ENCODE results near the gene S100G.

S100G gene

DNA sequence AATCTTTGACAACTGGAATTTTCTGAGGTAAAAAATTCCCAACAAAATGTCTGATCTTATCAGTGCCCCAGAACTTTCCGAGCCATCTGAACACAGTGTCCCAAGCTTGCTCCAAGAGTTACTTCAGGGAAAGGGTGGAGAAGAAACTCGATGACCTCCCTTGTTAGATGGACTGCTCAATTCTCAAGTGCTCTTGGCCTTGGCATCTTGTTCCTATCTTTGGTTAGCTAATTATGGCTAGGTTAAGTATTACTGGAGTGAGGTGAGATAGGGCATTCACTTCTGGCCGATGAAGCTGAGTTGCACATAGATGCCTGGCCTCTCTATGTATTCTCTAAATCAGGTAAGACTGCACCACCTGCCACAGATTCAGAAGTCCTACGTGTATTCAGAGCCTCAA is 9.1 kb upstream of the S100G start:
- Histone ChIP-seq H3K9ac (ENCODE audit: low read length) (no peak overlapping the region), H2AFZ (ENCODE audit: insufficient read depth, low read length, poor library complexity) (no peak overlapping the region), H3K36me3 (ENCODE audit: control insufficient read depth in 1 of 2, insufficient read depth in 2 of 2, low read length in 2 of 2) (peaks cover 3 to 9% of the 10 kb centered on the region in 2 experiments), H2AK5ac (ENCODE audit: low read length) (no peak overlapping the region), H3K9me3 (ENCODE audit: insufficient read depth, low read depth, low read length) (no peaks in the 10 kb centered on the region), H4K91ac (ENCODE audit: low read depth, low read length) (no peak overlapping the region), H3K4me1 (ENCODE audit: control insufficient read depth in 1 of 2, insufficient read depth in 2 of 2, low read length in 2 of 2) (no peaks in the 10 kb centered on the region), H3K4ac (ENCODE audit: low read depth, low read length) (no peak overlapping the region), H3K4me2 (ENCODE audit: low read length) (no peak overlapping the region), H3K14ac (ENCODE audit: low read length) (no peak overlapping the region), H3K23ac (ENCODE audit: low read length) (no peak overlapping the region), H3K4me3 (ENCODE audit: low read depth, low read length) (no peak overlapping the region), H3K27ac (ENCODE audit: low read depth, low read length) (no peak overlapping the region), H3K18ac (ENCODE audit: low read length) (no peak overlapping the region), H3K79me1 (ENCODE audit: low read length) (no peaks in the 10 kb centered on the region), H4K12ac (ENCODE audit: low read depth, low read length) (no peak overlapping the region), H4K8ac (ENCODE audit: low read depth, low read length) (no peak overlapping the region), H3K79me2 (ENCODE audit: control insufficient read depth, insufficient read depth, low read length, poor library complexity) (no peaks in the 10 kb centered on the region), H2BK120ac (ENCODE audit: insufficient read depth, low read length, poor library complexity) (no peak overlapping the region), H3K27me3 (ENCODE audit: insufficient read depth, low read length) (no peaks in the 10 kb centered on the region), H2BK5ac (ENCODE audit: low read depth, low read length, poor library complexity) (no peak overlapping the region), H2BK12ac (ENCODE audit: low read length) (no peak overlapping the region)
- no CpG with 5 or more reads among the region's 4 CpGs for WGBS (ENCODE audit: extremely low coverage, insufficient coverage, insufficient read length)
- peak in 1 of 2 donors; percentile 50 for DNase-seq

DNA sequence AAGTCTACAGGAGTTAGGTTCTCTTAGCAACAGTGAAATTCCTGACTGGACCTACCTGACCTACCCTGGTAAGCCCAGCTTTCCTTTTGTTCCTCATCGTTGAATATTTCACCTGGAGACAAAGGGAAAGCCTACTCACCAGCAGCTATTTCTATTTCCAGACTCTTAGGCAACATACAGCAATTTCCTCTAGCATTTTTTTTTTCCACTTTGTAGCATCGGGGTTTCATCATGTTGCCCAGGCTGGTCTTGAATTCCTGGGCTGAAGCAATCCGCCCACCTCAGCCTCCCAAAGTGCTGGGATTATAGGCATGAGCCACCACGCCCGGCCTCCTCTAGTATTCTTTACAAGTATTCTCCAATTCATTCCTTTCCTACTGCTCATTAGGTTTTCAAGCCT is 6.8 kb upstream of the S100G start:
- peak; percentile 59 to 78 for DNase-seq
- Histone ChIP-seq H3K4me3 (ENCODE audit: low read depth, low read length) (no peak overlapping the region), H3K36me3 (ENCODE audit: control insufficient read depth in 1 of 2, insufficient read depth in 2 of 2, low read length in 2 of 2) (peaks cover 3 to 7% of the 10 kb centered on the region in 2 experiments), H3K27me3 (ENCODE audit: insufficient read depth, low read length) (no peaks in the 10 kb centered on the region), H3K79me1 (ENCODE audit: low read length) (no peaks in the 10 kb centered on the region), H3K9me3 (ENCODE audit: insufficient read depth, low read depth, low read length) (no peaks in the 10 kb centered on the region), H3K4ac (ENCODE audit: low read depth, low read length) (no peak overlapping the region), H4K12ac (ENCODE audit: low read depth, low read length) (no peak overlapping the region), H3K4me2 (ENCODE audit: low read length) (no peak overlapping the region), H3K14ac (ENCODE audit: low read length) (no peak overlapping the region), H2BK5ac (ENCODE audit: low read depth, low read length, poor library complexity) (no peak overlapping the region), H3K27ac (ENCODE audit: low read depth, low read length) (no peak overlapping the region), H2AK5ac (ENCODE audit: low read length) (no peak overlapping the region), H3K4me1 (ENCODE audit: control insufficient read depth in 1 of 2, insufficient read depth in 2 of 2, low read length in 2 of 2) (no peaks in the 10 kb centered on the region), H2BK120ac (ENCODE audit: insufficient read depth, low read length, poor library complexity) (no peak overlapping the region), H2AFZ (ENCODE audit: insufficient read depth, low read length, poor library complexity) (no peak overlapping the region), H3K9ac (ENCODE audit: low read length) (no peak overlapping the region), H4K8ac (ENCODE audit: low read depth, low read length) (no peak overlapping the region), H4K91ac (ENCODE audit: low read depth, low read length) (no peak overlapping the region), H3K79me2 (ENCODE audit: control insufficient read depth, insufficient read depth, low read length, poor library complexity) (no peaks in the 10 kb centered on the region), H3K18ac (ENCODE audit: low read length) (no peak overlapping the region), H3K23ac (ENCODE audit: low read length) (no peak overlapping the region), H2BK12ac (ENCODE audit: low read length) (no peak overlapping the region)
- WGBS (ENCODE audit: extremely low coverage, insufficient coverage, insufficient read length) = no CpG with 5 or more reads among the region's 5 CpGs

DNA sequence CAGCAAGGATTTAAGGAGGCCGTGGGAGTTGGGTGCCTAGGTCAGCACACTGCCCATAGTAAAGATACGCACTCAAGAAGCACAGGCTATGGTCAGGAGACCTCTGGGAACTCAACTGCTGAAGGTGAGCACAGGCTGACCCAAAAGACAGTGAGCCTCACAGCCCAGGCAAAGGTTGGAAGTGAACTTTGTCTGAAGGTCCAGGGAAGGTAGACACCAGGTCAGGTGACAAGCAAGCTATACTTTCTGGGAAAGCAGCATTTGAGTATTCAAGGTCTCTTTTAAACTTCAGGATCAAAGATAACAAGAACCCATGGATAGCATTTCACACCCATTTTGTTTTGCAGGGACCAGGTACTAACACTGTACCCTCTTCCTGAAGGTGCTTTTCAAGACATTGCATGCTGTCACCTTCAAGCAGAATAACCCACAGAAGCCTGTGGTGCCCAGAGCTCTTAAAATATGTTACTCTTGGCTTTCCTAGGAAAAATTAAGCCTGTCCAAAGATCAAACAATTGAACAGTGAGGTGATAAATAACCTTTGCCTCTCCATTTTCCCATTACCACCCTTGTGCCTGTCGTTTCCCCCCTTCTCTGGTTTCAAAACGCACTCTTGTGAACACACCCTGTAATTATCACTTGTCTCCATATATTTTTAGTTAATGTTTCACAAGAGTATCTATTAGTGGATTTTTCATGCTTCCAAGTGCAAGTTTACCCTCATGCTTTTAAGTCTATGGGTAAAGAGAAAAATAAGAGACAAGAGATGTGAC is 3.4 kb upstream of the S100G start:
- H2BK12ac ChIP-seq (ENCODE audit: low read length) = no peak overlapping the region
- H3K79me1 ChIP-seq (ENCODE audit: low read length) = no peaks in the 10 kb centered on the region
- no peak overlapping the region for H3K27ac ChIP-seq (ENCODE audit: low read depth, low read length)
- H3K36me3 ChIP-seq (ENCODE audit: control insufficient read depth in 1 of 2, insufficient read depth in 2 of 2, low read length in 2 of 2) = peaks cover 0 to 8% of the 10 kb centered on the region in 2 experiments
- H4K91ac ChIP-seq (ENCODE audit: low read depth, low read length) = no peak overlapping the region
- no CpG with 5 or more reads among the region's 4 CpGs for WGBS (ENCODE audit: extremely low coverage, insufficient coverage, insufficient read length)
- H3K4me3 ChIP-seq (ENCODE audit: low read depth, low read length) = no peak overlapping the region
- H4K12ac ChIP-seq (ENCODE audit: low read depth, low read length) = no peak overlapping the region
- no peaks in the 10 kb centered on the region for H3K27me3 ChIP-seq (ENCODE audit: insufficient read depth, low read length)
- H3K14ac ChIP-seq (ENCODE audit: low read length) = no peak overlapping the region
- no peak overlapping the region for H3K23ac ChIP-seq (ENCODE audit: low read length)
- H3K79me2 ChIP-seq (ENCODE audit: control insufficient read depth, insufficient read depth, low read length, poor library complexity) = no peaks in the 10 kb centered on the region
- no peak overlapping the region for H3K9ac ChIP-seq (ENCODE audit: low read length)
- no peaks in the 10 kb centered on the region for H3K9me3 ChIP-seq (ENCODE audit: insufficient read depth, low read depth, low read length)
- no peak for DNase-seq
- H2AK5ac ChIP-seq (ENCODE audit: low read length) = no peak overlapping the region
- H2AFZ ChIP-seq (ENCODE audit: insufficient read depth, low read length, poor library complexity) = no peak overlapping the region
- H3K4me1 ChIP-seq (ENCODE audit: control insufficient read depth in 1 of 2, insufficient read depth in 2 of 2, low read length in 2 of 2) = no peaks in the 10 kb centered on the region
- H4K8ac ChIP-seq (ENCODE audit: low read depth, low read length) = no peak overlapping the region
- no peak overlapping the region for H2BK5ac ChIP-seq (ENCODE audit: low read depth, low read length, poor library complexity)
- no peak overlapping the region for H3K4ac ChIP-seq (ENCODE audit: low read depth, low read length)
- no peak overlapping the region for H3K4me2 ChIP-seq (ENCODE audit: low read length)
- H3K18ac ChIP-seq (ENCODE audit: low read length) = no peak overlapping the region
- no peak overlapping the region for H2BK120ac ChIP-seq (ENCODE audit: insufficient read depth, low read length, poor library complexity)

DNA sequence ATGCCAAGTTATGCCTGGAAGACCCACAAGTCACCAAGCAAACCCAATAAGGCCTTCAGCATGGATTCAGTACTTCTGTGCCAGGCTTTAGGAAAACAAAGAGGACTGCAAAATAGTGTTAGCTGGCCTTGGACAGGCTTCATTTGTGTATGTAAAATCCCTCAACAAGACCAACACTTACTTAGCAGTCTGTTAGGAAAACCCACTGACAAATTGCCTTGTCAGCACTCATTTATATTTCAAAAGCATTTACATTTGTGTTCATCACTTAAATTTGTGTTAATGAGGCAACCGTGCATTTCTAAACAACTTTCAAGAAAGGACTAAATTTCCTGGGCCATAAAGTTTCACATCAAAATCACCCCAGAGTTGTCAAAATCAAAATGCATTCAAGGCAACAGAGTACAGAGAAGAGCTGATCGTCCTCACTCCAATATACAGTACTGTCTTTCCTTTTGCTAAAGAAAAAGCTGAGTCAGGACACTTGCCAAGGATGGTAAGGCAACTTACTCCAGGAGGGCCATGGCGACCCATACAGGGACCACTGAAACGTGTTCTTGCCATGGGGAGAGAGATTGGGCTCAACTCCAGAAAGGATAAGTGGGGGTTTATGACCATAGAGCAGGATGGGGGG is 1.6 kb downstream of the S100G start:
- DNase-seq = no peak
- H3K14ac ChIP-seq (ENCODE audit: low read length) = no peak overlapping the region
- H2AFZ ChIP-seq (ENCODE audit: insufficient read depth, low read length, poor library complexity) = no peak overlapping the region
- no peaks in the 10 kb centered on the region for H3K9me3 ChIP-seq (ENCODE audit: insufficient read depth, low read depth, low read length)
- no peak overlapping the region for H3K27ac ChIP-seq (ENCODE audit: low read depth, low read length)
- H2AK5ac ChIP-seq (ENCODE audit: low read length) = no peak overlapping the region
- no peak overlapping the region for H3K4me2 ChIP-seq (ENCODE audit: low read length)
- no peak overlapping the region for H3K4me3 ChIP-seq (ENCODE audit: low read depth, low read length)
- no peak overlapping the region for H2BK12ac ChIP-seq (ENCODE audit: low read length)
- H4K8ac ChIP-seq (ENCODE audit: low read depth, low read length) = no peak overlapping the region
- H3K4ac ChIP-seq (ENCODE audit: low read depth, low read length) = no peak overlapping the region
- WGBS (ENCODE audit: extremely low coverage, insufficient coverage, insufficient read length) = no CpG with 5 or more reads among the region's 4 CpGs
- no peaks in the 10 kb centered on the region for H3K4me1 ChIP-seq (ENCODE audit: control insufficient read depth in 1 of 2, insufficient read depth in 2 of 2, low read length in 2 of 2)
- no peak overlapping the region for H3K18ac ChIP-seq (ENCODE audit: low read length)
- no peak overlapping the region for H3K23ac ChIP-seq (ENCODE audit: low read length)
- H3K36me3 ChIP-seq (ENCODE audit: control insufficient read depth in 1 of 2, insufficient read depth in 2 of 2, low read length in 2 of 2) = peaks cover 0 to 4% of the 10 kb centered on the region in 2 experiments
- H2BK120ac ChIP-seq (ENCODE audit: insufficient read depth, low read length, poor library complexity) = no peak overlapping the region
- H4K91ac ChIP-seq (ENCODE audit: low read depth, low read length) = no peak overlapping the region
- no peak overlapping the region for H2BK5ac ChIP-seq (ENCODE audit: low read depth, low read length, poor library complexity)
- H3K79me1 ChIP-seq (ENCODE audit: low read length) = no peaks in the 10 kb centered on the region
- H4K12ac ChIP-seq (ENCODE audit: low read depth, low read length) = no peak overlapping the region
- no peaks in the 10 kb centered on the region for H3K79me2 ChIP-seq (ENCODE audit: control insufficient read depth, insufficient read depth, low read length, poor library complexity)
- no peak overlapping the region for H3K9ac ChIP-seq (ENCODE audit: low read length)
- no peaks in the 10 kb centered on the region for H3K27me3 ChIP-seq (ENCODE audit: insufficient read depth, low read length)
